ENCODE results near the gene UQCRQ.
A peak's percentile ranks its signal among the peaks of the same experiment; 100 is the strongest.

The UQCRQ gene

GRCh38 chr5:132866342-132867045 lies at the start of gene UQCRQ, which contains the start of gene GDF9:
TSS of gene UQCRQ (plus strand) at chr5:132866642. CDS start at chr5:132866882, 240 bp downstream.
TSS of gene GDF9 (minus strand) at chr5:132866469. CDS start at chr5:132864533, 1,936 bp downstream.
- peaks cover 42% of the 10 kb centered on the region for H3K36me3 ChIP-seq (replicated peaks)
- in situ Hi-C loops (cut with MboI; ENCODE audit: low sequenced_read_pairs), result no loop called here
- peak; percentile 97 to 98 for DNase-seq (ENCODE audit: low spot score in 2 of 2)

GRCh38 chr5:132817011-132817410 lies 49.4 kb upstream of the UQCRQ start:
- no peak for DNase-seq (ENCODE audit: low spot score in 2 of 2)
- H3K27me3 ChIP-seq (ENCODE audit: low read depth), result no peaks in the 10 kb centered on the region
- in situ Hi-C loops (cut with MboI; ENCODE audit: low sequenced_read_pairs), result no loop called here

More at GRCh38 chr5:132866342-132867045, at the start of gene UQCRQ, which contains the start of gene GDF9:
- Histone ChIP-seq H3K4me1 (peaks cover 11% of the 10 kb centered on the region), H3K27me3 (ENCODE audit: low read depth) (no peaks in the 10 kb centered on the region), H3K4me3 (peak within 1 kb of the TSS; percentile 98), H3K9me3 (no peaks in the 10 kb centered on the region)

GRCh38 chr5:132819468-132819867 lies 47.0 kb upstream of the UQCRQ start:
- H3K9me3 ChIP-seq, result no peaks in the 10 kb centered on the region
- no peaks in the 10 kb centered on the region for H3K36me3 ChIP-seq (replicated peaks)
- DNase-seq (ENCODE audit: low spot score in 2 of 2), result no peak
- in situ Hi-C loops (cut with MboI; ENCODE audit: low sequenced_read_pairs), result no loop called here
- H3K27me3 ChIP-seq (ENCODE audit: low read depth), result no peaks in the 10 kb centered on the region
- H3K4me3 ChIP-seq, result no peak overlapping the region
- peaks cover 3% of the 10 kb centered on the region; the same call in 1 of the 2 replicates for H3K4me1 ChIP-seq

More at GRCh38 chr5:132817011-132817410, 49.4 kb upstream of the UQCRQ start:
- Histone ChIP-seq H3K4me3 (no peak overlapping the region), H3K9me3 (no peaks in the 10 kb centered on the region), H3K4me1 (peaks cover 8% of the 10 kb centered on the region), H3K36me3 (replicated peaks) (no peaks in the 10 kb centered on the region)

GRCh38 chr5:132820162-132820754 lies 46.2 kb upstream of the UQCRQ start:
- Histone ChIP-seq H3K36me3 (replicated peaks) (no peaks in the 10 kb centered on the region), H3K27me3 (ENCODE audit: low read depth) (no peaks in the 10 kb centered on the region), H3K4me1 (peaks cover 3% of the 10 kb centered on the region; the same call in 1 of the 2 replicates), H3K4me3 (no peak overlapping the region), H3K9me3 (no peaks in the 10 kb centered on the region)
- DNase-seq (ENCODE audit: low spot score in 2 of 2), result peak; percentile 86 to 95
- in situ Hi-C loops (cut with MboI; ENCODE audit: low sequenced_read_pairs), result no loop called here

- no peaks in the 10 kb centered on the region for H3K27me3 ChIP-seq (ENCODE audit: low read depth)
- in situ Hi-C loops (cut with MboI; ENCODE audit: low sequenced_read_pairs), result no loop called here
- H3K36me3 ChIP-seq (replicated peaks), result no peaks in the 10 kb centered on the region
- DNase-seq (ENCODE audit: low spot score in 2 of 2), result no peak
- no peaks in the 10 kb centered on the region for H3K9me3 ChIP-seq
- no peak overlapping the region for H3K4me3 ChIP-seq
- peaks cover 3% of the 10 kb centered on the region; the same call in 1 of the 2 replicates for H3K4me1 ChIP-seq
Measured at GRCh38 chr5:132821350-132821749, 45.1 kb upstream of the UQCRQ start.

- Histone ChIP-seq H3K36me3 (replicated peaks) (no peaks in the 10 kb centered on the region), H3K27me3 (ENCODE audit: low read depth) (no peaks in the 10 kb centered on the region), H3K4me1 (peaks cover 3% of the 10 kb centered on the region; the same call in 1 of the 2 replicates), H3K9me3 (no peaks in the 10 kb centered on the region), H3K4me3 (no peak overlapping the region)
- no peak for DNase-seq (ENCODE audit: low spot score in 2 of 2)
- in situ Hi-C loops (cut with MboI; ENCODE audit: low sequenced_read_pairs), result no loop called here
Measured at GRCh38 chr5:132821791-132822190, 44.7 kb upstream of the UQCRQ start.

- no peak for DNase-seq (ENCODE audit: low spot score in 2 of 2)
- no peaks in the 10 kb centered on the region for H3K36me3 ChIP-seq (replicated peaks)
- H3K4me3 ChIP-seq, result no peak overlapping the region
- no peaks in the 10 kb centered on the region for H3K9me3 ChIP-seq
- in situ Hi-C loops (cut with MboI; ENCODE audit: low sequenced_read_pairs), result no loop called here
- no peaks in the 10 kb centered on the region for H3K27me3 ChIP-seq (ENCODE audit: low read depth)
- peaks cover 3% of the 10 kb centered on the region; the same call in 1 of the 2 replicates for H3K4me1 ChIP-seq
Measured at GRCh38 chr5:132822650-132823480, 43.6 kb upstream of the UQCRQ start.

GRCh38 chr5:132823481-132824050 lies 42.9 kb upstream of the UQCRQ start:
- H3K27me3 ChIP-seq (ENCODE audit: low read depth), result no peaks in the 10 kb centered on the region
- H3K9me3 ChIP-seq, result no peaks in the 10 kb centered on the region
- no peak for DNase-seq (ENCODE audit: low spot score in 2 of 2)
- in situ Hi-C loops (cut with MboI; ENCODE audit: low sequenced_read_pairs), result no loop called here
- peaks cover 3% of the 10 kb centered on the region; the same call in 1 of the 2 replicates for H3K4me1 ChIP-seq
- H3K4me3 ChIP-seq, result no peak overlapping the region
- H3K36me3 ChIP-seq (replicated peaks), result no peaks in the 10 kb centered on the region

- Histone ChIP-seq H3K4me3 (no peak overlapping the region), H3K27me3 (ENCODE audit: low read depth) (no peaks in the 10 kb centered on the region), H3K4me1 (peaks cover 6% of the 10 kb centered on the region; the same call in 1 of the 2 replicates), H3K9me3 (no peaks in the 10 kb centered on the region), H3K36me3 (replicated peaks) (no peaks in the 10 kb centered on the region)
- in situ Hi-C loops (cut with MboI; ENCODE audit: low sequenced_read_pairs), result no loop called here
- no peak for DNase-seq (ENCODE audit: low spot score in 2 of 2)
Measured at GRCh38 chr5:132824426-132824825, 42.0 kb upstream of the UQCRQ start.

GRCh38 chr5:132825033-132825833 lies 41.2 kb upstream of the UQCRQ start:
- in situ Hi-C loops (cut with MboI; ENCODE audit: low sequenced_read_pairs), result no loop called here
- no peak overlapping the region for H3K4me3 ChIP-seq
- no peaks in the 10 kb centered on the region for H3K9me3 ChIP-seq
- H3K27me3 ChIP-seq (ENCODE audit: low read depth), result no peaks in the 10 kb centered on the region
- H3K36me3 ChIP-seq (replicated peaks), result no peaks in the 10 kb centered on the region
- peaks cover 9% of the 10 kb centered on the region for H3K4me1 ChIP-seq
- DNase-seq (ENCODE audit: low spot score in 2 of 2), result no peak

GRCh38 chr5:132825834-132826391 lies 40.5 kb upstream of the UQCRQ start:
- Histone ChIP-seq H3K4me1 (peaks cover 6% of the 10 kb centered on the region; the same call in 1 of the 2 replicates), H3K36me3 (replicated peaks) (no peaks in the 10 kb centered on the region), H3K9me3 (no peaks in the 10 kb centered on the region), H3K4me3 (no peak overlapping the region), H3K27me3 (ENCODE audit: low read depth) (no peaks in the 10 kb centered on the region)
- in situ Hi-C loops (cut with MboI; ENCODE audit: low sequenced_read_pairs), result no loop called here
- no peak for DNase-seq (ENCODE audit: low spot score in 2 of 2)

GRCh38 chr5:132826424-132827082 lies 39.9 kb upstream of the UQCRQ start:
- Histone ChIP-seq H3K27me3 (ENCODE audit: low read depth) (no peaks in the 10 kb centered on the region), H3K4me1 (peaks cover 6% of the 10 kb centered on the region; the same call in 1 of the 2 replicates), H3K4me3 (no peak overlapping the region), H3K9me3 (no peaks in the 10 kb centered on the region), H3K36me3 (replicated peaks) (no peaks in the 10 kb centered on the region)
- DNase-seq (ENCODE audit: low spot score in 2 of 2), result no peak
- in situ Hi-C loops (cut with MboI; ENCODE audit: low sequenced_read_pairs), result no loop called here

Data from HAP-1 (cell line).